ENCODE results near the gene CLDND2. TPM values are rescaled to one million over a fixed set of nuclear protein-coding genes. Genes with fewer than 3 reads are reported as not detected.

The CLDND2 gene
- total RNA-seq, 2 experiments from 2014 or later = 1.9 TPM; not detected in 1

- intact Hi-C loops (cut with micrococcal nuclease; ENCODE audit: unreplicated experiment) = loop anchor here (10.0 kb wide), 1 partner anchor 324 kb away; no protein-coding TSS in a partner anchor
These were observed 38.4 kb downstream of the CLDND2 start for GRCh38 chr19:51330366-51330765.

GRCh38 chr19:51329411-51329810 lies 39.4 kb downstream of the CLDND2 start:
- intact Hi-C loops (cut with micrococcal nuclease; ENCODE audit: unreplicated experiment) = no loop called here
- POLR2A ChIA-PET = no interaction called here
- H3K4me1 ChIP-seq (ENCODE audit: insufficient read depth, low read length, poor library complexity, severe bottlenecking) = no peaks in the 10 kb centered on the region
- CTCF ChIA-PET (ENCODE audit: unreplicated experiment) = no interaction called here
- H3K9me2 ChIP-seq (ENCODE audit: insufficient read depth, low read length) = no peaks in the 10 kb centered on the region
- H3K9me3 ChIP-seq (ENCODE audit: low read length) = no peaks in the 10 kb centered on the region
- no peak for DNase-seq (ENCODE audit: low spot score)
- no peaks in the 10 kb centered on the region for H4K20me1 ChIP-seq (ENCODE audit: insufficient read depth, low read length)
- H3K4me3 ChIP-seq (ENCODE audit: low read depth, low read length, poor library complexity, severe bottlenecking) = no peak overlapping the region
- H3K79me2 ChIP-seq (ENCODE audit: insufficient read depth, low read depth, low read length) = no peaks in the 10 kb centered on the region
- H2AFZ ChIP-seq (ENCODE audit: low read length) = no peak overlapping the region
- H3K36me3 ChIP-seq (ENCODE audit: insufficient read depth, low read length) = no peaks in the 10 kb centered on the region
- BruUV-seq (replicated peaks) = no TSS peak
- no peak overlapping the region for H3K4me2 ChIP-seq (ENCODE audit: low read length)
- H3K27ac ChIP-seq (ENCODE audit: low read depth, low read length, poor library complexity, severe bottlenecking) = no peak overlapping the region
- TF ChIP-seq EZH2phosphoT487 (IDR thresholded peaks at IDR 0.05; ENCODE audit: borderline replicate concordance, low read depth, low read length) (no peak), CTCF (conservative IDR thresholded peaks at IDR 0.05; ENCODE audit: low read length) (no peak)

More at GRCh38 chr19:51330366-51330765, 38.4 kb downstream of the CLDND2 start:
- no peaks in the 10 kb centered on the region for H3K4me1 ChIP-seq (ENCODE audit: insufficient read depth, low read length, poor library complexity, severe bottlenecking)
- no TSS peak for BruUV-seq (replicated peaks)
- no peaks in the 10 kb centered on the region for H4K20me1 ChIP-seq (ENCODE audit: insufficient read depth, low read length)
- ChIA-PET POLR2A (no interaction called here), CTCF (ENCODE audit: unreplicated experiment) (no interaction called here)
- TF ChIP-seq CTCF (conservative IDR thresholded peaks at IDR 0.05; ENCODE audit: low read length) (no peak), EZH2phosphoT487 (IDR thresholded peaks at IDR 0.05; ENCODE audit: borderline replicate concordance, low read depth, low read length) (no peak)
- no peaks in the 10 kb centered on the region for H3K9me2 ChIP-seq (ENCODE audit: insufficient read depth, low read length)
- H3K36me3 ChIP-seq (ENCODE audit: insufficient read depth, low read length) = no peaks in the 10 kb centered on the region
- H3K79me2 ChIP-seq (ENCODE audit: insufficient read depth, low read depth, low read length) = no peaks in the 10 kb centered on the region
- H3K4me3 ChIP-seq (ENCODE audit: low read depth, low read length, poor library complexity, severe bottlenecking) = no peak overlapping the region
- no peak overlapping the region for H2AFZ ChIP-seq (ENCODE audit: low read length)
- no peak overlapping the region for H3K4me2 ChIP-seq (ENCODE audit: low read length)
- H3K9me3 ChIP-seq (ENCODE audit: low read length) = no peaks in the 10 kb centered on the region
- no peak for DNase-seq (ENCODE audit: low spot score)
- no peak overlapping the region for H3K27ac ChIP-seq (ENCODE audit: low read depth, low read length, poor library complexity, severe bottlenecking)

GRCh38 chr19:51327066-51328001 lies 41.5 kb downstream of the CLDND2 start:
- Histone ChIP-seq H3K4me1 (ENCODE audit: insufficient read depth, low read length, poor library complexity, severe bottlenecking) (no peaks in the 10 kb centered on the region), H3K79me2 (ENCODE audit: insufficient read depth, low read depth, low read length) (no peaks in the 10 kb centered on the region), H3K4me3 (ENCODE audit: low read depth, low read length, poor library complexity, severe bottlenecking) (no peak overlapping the region), H3K9me3 (ENCODE audit: low read length) (no peaks in the 10 kb centered on the region), H4K20me1 (ENCODE audit: insufficient read depth, low read length) (no peaks in the 10 kb centered on the region), H3K4me2 (ENCODE audit: low read length) (no peak overlapping the region), H3K9me2 (ENCODE audit: insufficient read depth, low read length) (no peaks in the 10 kb centered on the region), H3K27ac (ENCODE audit: low read depth, low read length, poor library complexity, severe bottlenecking) (no peak overlapping the region), H3K36me3 (ENCODE audit: insufficient read depth, low read length) (no peaks in the 10 kb centered on the region), H2AFZ (ENCODE audit: low read length) (no peak overlapping the region)
- CTCF ChIA-PET (ENCODE audit: unreplicated experiment) = no interaction called here
- POLR2A ChIA-PET = no interaction called here
- no peak for DNase-seq (ENCODE audit: low spot score)
- BruUV-seq (replicated peaks) = no TSS peak
- intact Hi-C loops (cut with micrococcal nuclease; ENCODE audit: unreplicated experiment) = no loop called here
- TF ChIP-seq EZH2phosphoT487 (IDR thresholded peaks at IDR 0.05; ENCODE audit: borderline replicate concordance, low read depth, low read length) = no peak
- TF ChIP-seq CTCF (conservative IDR thresholded peaks at IDR 0.05; ENCODE audit: low read length) = no peak
